ENCODE results near the gene SERPINB12. TPM values are rescaled to one million over a fixed set of nuclear protein-coding genes. Genes with fewer than 3 reads are reported as not detected.

SERPINB12 gene
- total RNA-seq, result 0.32 TPM in 1 of 2 replicates, not detected in the other

DNA sequence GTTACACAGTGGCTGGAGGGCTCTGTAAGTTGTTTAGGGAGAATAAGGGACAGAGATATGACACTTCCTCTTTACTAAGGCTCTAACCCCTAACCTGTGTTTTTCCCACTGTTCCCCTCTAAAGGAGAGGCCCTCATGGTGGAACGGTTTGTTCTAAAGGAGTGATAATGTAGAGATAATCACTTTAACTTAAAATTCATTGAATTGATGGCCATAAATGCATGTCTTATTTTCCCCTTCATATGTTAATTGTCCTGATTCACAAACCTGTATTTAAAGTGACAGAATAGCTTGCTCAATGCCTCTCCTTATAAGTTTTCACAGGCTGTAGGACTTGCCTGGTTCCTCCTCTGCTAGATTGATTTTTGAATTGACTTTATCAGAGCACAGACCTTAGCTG, at the start of gene SERPINB12:
TSS of gene SERPINB12 (plus strand) at position 301 of the 400 bp plus-strand sequence. CDS start 13,791 bp downstream, outside the sequence.

GRCh38 chr18:63586966-63587365, 44.8 kb downstream of the SERPINB12 start, which contains the start of gene SERPINB13:
SERPINB13 (plus strand) TSS chr18:63587343; CDS start chr18:63588668, 1,325 bp downstream.

Other genes starting within 250 kb of the SERPINB12 start
- gene BCL2, start 222.6 kb upstream of the SERPINB12 start, total RNA-seq, result 1.8 and 3.7 TPM in 2 replicates
- 33.3 and 39.5 TPM in 2 replicates for gene KDSR, start 175.2 kb upstream of the SERPINB12 start, total RNA-seq
- gene VPS4B, start 119.9 kb upstream of the SERPINB12 start, total RNA-seq, result 47.4 and 47.5 TPM in 2 replicates
- 0.65 and 1.1 TPM in 2 replicates for gene SERPINB5, start 65.4 kb upstream of the SERPINB12 start, total RNA-seq
- gene SERPINB13, start 45.0 kb downstream of the SERPINB12 start, total RNA-seq, result not detected in 2 replicates
- not detected in 2 replicates for gene SERPINB4, start 101.9 kb downstream of the SERPINB12 start, total RNA-seq
- not detected in 2 replicates for gene SERPINB3, start 119.5 kb downstream of the SERPINB12 start, total RNA-seq
- not detected in 2 replicates for gene SERPINB11, start 160.6 kb downstream of the SERPINB12 start, total RNA-seq
- 19.6 and 24.3 TPM in 2 replicates for gene SERPINB7, start 233.0 kb downstream of the SERPINB12 start, total RNA-seq